Stimulated activated naive CD8-positive, alpha-beta T cell treated with anti-CD3 and anti-CD28 coated beads, Interleukin-15, Interleukin-2, amounts not matched to agents 100 U/mL and 50 U/mL, for 24 hours (primary cell): Measurements from ENCODE around the gene ECE2.
A peak's percentile ranks its signal among the peaks of the same experiment; 100 is the strongest.

Experiments used
- ATAC-seq: fragments of 150-1000 bp; cut with Tn5 transposase; one replicate; pipeline ENCODE4 v1.10.0; 2021
- DNase-seq: peaks from one replicate; pipeline ENCODE4 v3.0.0; 2021

ECE2 gene

GRCh38 chr3:184275961-184276910, at the start of gene ECE2:
TSS of gene ECE2 (plus strand) at chr3:184276022. CDS start at chr3:184276154, 132 bp downstream.
- DNase-seq (no peak), ATAC-seq (no peak)

GRCh38 chr3:184227481-184227935, 48.3 kb upstream of the ECE2 start:
- DNase-seq (peak; percentile 67), ATAC-seq (peak; percentile 30)

DNA sequence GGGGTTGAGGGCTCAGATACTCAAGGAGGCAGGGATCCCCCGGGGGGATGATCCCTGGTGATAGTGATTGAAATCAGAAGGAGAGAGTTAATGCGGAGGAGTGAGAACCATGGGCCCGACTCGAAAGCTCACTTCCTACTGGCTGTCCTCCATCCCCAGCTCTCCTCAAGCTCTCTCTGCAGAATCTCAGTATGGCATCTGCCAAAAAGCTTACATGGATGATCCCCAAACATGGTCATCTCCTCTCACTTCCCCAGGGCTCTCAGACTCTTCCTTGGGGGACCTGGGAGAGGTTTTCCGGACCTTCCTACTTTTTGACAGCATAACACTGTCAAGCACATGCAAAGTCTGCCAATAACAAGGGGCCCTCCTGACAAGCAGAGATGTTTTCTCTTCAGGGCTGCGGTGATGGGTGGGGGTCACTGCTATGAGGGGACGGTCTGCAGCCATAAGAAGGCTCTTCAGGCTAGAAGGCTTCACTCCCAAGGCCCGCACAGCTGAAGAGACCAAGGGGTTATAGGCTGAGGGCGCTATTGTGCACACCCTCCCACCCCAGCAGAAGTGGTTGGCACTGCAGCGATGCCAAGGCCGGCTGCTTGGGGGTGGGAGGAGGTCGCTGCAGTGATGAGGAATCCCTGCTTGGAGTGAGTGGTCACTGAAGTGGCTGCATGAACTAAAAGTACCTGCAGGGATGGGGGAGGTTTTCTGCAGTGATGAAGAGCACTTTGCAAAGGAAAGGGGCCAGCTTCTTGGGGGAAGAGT, 47.3 kb upstream of the ECE2 start:
- DNase-seq (no peak), ATAC-seq (no peak)

DNA sequence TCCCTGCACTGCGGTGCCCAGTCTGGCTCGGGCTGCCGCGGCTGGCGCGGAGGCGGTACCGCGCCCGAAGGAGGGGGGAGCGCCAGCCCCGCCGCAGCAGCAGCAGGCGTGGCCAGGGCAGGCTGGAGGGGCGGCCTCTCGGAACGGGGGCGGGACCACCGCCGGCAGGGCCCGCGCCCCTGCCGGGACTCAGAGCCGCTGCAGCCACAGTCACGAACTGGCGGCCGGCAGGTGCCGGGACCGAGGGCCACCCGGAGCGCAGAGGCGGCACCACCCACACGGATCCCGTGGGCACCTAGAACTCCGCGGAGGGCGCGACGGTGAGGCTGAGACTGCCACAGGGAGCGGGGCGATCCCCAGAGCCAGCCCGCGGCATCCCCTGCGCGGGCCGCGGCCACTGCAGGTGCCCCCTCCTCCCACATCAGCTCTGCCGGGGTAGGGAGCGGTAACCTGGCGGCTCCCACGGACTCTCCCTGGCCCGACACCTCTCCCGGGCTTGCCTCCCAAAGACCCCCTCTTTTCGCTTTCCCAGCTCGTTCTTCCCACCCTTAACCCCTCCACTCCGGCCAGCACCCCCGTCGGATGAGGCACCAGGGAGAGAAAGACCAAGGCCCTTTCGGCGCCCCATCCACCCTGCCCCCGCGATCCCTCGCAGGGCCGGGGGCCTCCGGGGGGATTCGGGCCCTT, 46.3 kb upstream of the ECE2 start, which contains the start of gene VWA5B2:
Gene VWA5B2, plus strand, starts transcription at position 192 of the 687 bp plus-strand sequence. CDS start 944 bp downstream, outside the sequence.
- ATAC-seq (peak; percentile 88), DNase-seq (peak; percentile 78)

DNA sequence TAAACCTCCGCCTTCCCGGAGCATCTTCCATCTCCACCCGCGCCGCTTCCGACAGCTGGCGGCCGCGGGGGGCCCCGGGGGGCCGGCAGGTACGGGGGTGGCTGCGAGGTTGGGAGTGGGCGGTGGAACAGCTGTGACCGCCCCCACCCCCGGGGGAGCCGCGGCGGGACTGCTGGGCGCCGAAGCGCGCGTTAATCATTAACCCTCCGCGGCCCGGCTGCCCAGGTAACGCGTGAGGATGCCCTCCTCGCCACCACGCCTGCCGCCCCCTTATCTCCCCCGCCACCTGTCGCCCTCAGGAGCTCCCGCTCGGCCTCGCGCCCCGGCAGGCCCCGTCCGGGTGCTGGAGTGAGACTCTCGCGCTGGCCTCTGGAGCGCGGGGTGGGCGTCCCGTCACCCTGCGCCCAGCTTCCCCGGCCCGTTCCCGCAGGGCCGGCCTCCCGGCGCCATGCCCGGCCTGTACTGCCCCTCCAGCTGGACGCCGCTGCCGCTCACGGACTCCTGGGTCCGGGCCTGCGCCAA, 45.7 kb upstream of the ECE2 start:
- DNase-seq (no peak), ATAC-seq (no peak)

- DNase-seq (no peak), ATAC-seq (no peak)
Observed at GRCh38 chr3:184230603-184231528, 45.0 kb upstream of the ECE2 start.

DNA sequence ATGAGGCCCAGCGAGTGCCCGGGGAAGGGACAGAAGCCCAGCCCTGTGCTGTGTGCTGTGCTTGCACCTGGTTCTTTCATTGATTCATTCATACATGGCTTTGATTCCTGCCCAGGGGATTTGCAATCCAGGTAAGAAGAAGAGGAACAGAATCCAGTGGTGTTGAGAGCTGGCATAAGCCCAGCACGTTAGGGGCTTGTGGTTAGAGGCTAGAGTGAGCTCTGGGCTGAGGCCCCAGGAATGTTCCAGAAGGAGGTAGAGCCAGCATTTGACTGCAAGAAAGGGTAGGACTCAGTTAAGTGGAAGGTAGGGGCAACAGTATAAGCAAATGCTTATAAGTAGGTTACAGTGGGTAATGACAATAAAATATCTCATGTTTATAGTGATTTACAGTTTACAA, 44.2 kb upstream of the ECE2 start:
- DNase-seq (no peak), ATAC-seq (no peak)

GRCh38 chr3:184233127-184233843, 42.5 kb upstream of the ECE2 start:
- ATAC-seq (no peak), DNase-seq (no peak)

GRCh38 chr3:184234224-184234623, 41.6 kb upstream of the ECE2 start:
- ATAC-seq = no peak
- DNase-seq = no peak

GRCh38 chr3:184234671-184235380, 41.0 kb upstream of the ECE2 start:
- DNase-seq = no peak
- ATAC-seq = no peak

- ATAC-seq (no peak), DNase-seq (no peak)
Observed at GRCh38 chr3:184235381-184236032, 40.3 kb upstream of the ECE2 start.

DNA sequence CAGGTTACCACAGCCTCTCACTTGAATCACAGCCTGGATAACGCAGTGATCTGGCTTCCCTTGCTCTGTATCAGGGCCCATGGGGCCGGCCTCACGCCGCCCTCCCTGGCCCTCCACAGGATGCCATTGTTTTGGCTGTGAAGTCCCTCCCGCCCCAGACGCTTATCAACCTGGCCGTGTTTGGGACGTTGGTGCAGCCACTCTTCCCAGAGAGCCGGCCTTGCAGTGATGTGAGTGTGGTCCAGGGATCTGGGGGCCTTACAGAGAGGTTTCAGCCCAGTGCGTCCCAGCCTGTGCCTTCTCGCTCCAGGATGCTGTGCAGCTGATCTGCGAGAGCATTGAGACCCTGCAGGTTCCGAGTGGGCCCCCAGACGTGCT, 39.8 kb upstream of the ECE2 start:
- ATAC-seq (no peak), DNase-seq (no peak)

- ATAC-seq (no peak), DNase-seq (no peak)
Observed at GRCh38 chr3:184236636-184237035, 39.2 kb upstream of the ECE2 start.

GRCh38 chr3:184237211-184237610, 38.6 kb upstream of the ECE2 start:
- ATAC-seq (no peak), DNase-seq (no peak)

- DNase-seq (no peak), ATAC-seq (no peak)
Observed at GRCh38 chr3:184237807-184238206, 38.0 kb upstream of the ECE2 start.

DNA sequence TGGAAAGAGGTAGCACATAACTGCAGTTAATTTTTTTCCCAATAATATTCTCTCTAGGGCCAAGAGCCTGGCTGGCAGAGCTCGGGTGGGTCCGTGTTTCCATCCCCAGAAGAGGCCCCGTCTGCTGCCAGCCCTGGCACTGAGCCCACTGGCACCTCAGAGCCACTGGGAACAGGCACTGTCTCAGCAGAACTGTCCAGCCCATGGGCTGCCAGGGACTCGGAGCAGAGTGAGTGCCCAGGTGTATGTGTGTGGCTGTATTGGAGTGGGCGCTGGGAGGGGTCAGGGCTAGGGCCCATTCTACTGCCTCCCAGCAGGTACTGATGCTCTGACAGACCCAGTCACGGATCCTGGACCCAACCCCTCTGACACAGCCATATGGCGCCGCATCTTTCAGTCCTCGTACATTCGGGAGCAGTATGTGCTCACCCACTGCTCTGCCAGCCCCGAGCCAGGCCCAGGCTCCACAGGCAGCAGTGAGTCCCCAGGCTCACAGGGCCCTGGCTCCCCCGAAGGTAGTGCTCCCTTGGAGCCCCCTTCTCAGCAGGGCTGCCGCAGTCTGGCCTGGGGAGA, 37.5 kb upstream of the ECE2 start:
- no peak for ATAC-seq
- DNase-seq = no peak

DNA sequence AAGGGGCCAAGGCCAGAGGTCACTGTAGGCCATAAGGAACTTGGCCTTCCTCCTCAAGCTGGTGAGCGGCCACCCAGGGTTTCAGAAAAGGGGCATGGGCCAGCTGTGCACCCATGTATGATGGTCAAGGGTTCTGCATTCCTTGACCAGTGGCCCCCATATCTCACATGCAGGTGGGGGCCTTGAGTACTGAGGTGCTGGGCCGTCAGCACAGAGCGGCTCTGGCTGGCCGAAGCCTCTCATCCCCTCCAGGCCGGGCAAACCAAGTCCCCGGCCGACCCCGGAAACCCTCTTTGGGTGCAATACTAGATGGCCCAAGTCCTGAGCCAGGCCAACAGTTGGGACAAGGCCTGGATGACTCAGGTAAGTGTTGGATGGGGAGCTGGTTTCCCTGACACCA, 36.6 kb upstream of the ECE2 start:
- DNase-seq (no peak), ATAC-seq (no peak)

DNA sequence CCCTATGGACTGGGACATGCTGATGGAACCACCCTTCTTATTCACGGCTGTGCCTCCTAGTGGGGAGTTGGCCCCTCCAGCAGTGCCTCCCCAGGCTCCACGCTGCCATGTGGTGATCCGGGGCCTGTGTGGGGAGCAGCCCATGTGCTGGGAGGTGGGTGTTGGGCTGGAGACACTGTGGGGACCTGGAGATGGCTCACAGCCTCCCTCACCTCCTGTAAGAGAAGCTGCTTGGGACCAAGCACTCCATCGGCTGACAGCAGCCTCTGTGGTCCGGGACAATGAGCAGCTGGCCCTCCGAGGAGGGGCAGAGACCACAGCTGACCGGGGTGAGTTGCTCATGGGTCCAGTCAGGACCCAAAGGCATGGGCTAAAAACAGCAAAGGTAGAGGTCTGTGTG, 36.1 kb upstream of the ECE2 start:
- DNase-seq = no peak
- no peak for ATAC-seq
